Hepatic stellate cell (primary cell): ENCODE measurements around the gene SH3BP4.
"Not testable (repeated sequence)": the region's sequence is repeated elsewhere in the genome, so short reads cannot be mapped to it uniquely, and the experiment has no call there.

Source experiments
- DNase-seq: peaks from one replicate; pipeline ENCODE4 v3.0.0; 2011; ENCODE audit warnings: low spot score

Gene SH3BP4

DNA sequence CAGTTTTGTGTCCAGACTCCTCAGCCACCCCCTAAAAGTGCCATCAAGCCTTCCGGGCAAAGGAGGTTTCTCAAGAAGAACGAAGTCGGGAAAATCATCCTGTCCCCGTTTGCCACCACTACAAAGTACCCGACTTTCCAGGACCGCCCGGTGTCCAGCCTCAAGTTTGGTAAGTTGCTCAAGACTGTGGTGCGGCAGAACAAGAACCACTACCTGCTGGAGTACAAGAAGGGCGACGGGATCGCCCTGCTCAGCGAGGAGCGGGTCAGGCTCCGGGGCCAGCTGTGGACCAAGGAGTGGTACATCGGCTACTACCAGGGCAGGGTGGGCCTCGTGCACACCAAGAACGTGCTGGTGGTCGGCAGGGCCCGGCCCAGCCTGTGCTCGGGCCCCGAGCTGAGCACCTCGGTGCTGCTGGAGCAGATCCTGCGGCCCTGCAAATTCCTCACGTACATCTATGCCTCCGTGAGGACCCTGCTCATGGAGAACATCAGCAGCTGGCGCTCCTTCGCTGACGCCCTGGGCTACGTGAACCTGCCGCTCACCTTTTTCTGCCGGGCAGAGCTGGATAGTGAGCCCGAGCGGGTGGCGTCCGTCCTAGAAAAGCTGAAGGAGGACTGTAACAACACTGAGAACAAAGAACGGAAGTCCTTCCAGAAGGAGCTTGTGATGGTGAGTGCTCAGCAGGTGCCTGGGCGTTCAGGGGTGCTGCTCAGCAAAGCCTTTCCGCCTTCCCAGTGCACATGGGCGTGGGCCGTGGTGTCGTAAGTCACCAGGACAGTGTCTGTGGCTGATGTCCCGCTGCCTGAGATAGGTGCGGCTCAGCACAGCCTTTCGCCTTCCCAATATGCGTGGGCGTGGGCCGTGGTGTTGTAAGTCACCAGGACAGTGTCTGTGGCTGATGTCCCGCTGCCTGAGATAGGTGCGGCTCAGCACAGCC, 91.0 kb downstream of the SH3BP4 start:
- DNase-seq, result no peak

DNA sequence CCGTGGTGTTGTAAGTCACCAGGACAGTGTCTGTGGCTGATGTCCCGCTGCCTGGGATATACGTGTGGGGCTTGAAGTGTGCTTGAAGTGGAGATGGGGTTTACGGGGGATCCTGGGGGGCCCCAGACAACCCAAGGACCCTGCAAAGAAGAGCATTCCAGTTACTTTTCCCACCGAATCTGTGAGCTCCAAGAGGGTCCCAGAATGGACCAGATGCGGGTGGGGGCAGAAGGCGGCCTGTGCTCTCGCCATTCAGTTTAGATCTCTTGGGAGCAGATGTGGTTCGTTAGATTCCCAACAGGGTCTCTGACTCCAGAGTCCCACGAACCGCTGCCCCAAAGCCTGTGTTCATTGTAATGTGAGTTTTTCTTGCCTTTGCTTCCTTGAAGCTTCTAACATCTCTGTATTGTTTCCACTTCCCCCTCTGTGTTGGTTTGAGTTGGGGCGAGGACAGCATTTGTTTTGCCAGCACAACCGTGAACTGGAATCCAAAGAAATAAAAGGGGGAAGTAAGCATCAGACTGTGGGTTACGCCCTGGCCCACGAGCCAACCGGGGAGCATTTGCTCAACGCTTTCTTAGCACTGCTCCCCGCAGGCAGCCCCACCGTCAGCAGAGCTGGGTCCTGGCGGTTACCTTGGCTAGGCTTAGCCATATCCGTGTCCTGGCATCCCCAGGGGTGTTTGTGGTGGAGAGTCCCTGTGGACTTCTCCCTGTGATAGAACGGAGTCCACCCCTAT, 92.1 kb downstream of the SH3BP4 start:
- no peak for DNase-seq

DNA sequence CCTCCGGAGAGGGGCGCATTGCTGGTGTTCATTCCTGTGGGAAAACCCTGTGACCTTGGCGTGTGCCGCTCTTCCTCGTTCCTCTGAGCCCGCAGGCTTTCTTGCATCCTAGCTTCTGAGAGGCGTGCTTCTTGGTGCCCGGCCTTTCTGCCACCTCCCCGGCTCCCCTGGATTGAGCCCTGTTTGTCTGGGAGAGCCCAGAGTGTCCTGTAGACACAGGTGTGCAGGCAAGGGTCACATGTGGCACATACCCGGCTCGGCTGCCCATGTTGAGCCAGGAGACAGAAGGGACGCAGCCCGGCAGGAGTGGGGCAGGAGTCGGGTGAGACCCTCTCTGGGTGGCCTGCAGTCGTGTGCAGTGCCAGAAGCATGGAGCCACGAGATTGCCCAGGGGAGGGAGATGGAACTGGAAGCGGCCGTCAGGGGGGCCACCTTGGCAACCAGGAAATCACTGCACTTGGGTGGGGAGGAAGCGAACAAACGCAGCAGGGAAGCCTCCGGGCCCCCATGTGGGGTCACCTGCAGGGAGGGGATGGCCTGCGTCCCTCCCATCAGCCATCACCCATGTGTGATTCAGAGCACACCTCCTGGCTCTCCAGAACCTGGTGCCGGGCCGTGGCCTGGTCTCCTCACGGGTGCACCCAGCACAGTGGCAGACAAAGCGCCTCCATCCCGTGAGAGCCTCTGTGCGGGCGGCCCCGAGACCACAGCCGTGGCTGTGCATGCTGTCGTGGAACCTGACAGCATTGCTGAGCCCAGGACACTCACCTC, 92.9 kb downstream of the SH3BP4 start:
- DNase-seq, result no peak

DNA sequence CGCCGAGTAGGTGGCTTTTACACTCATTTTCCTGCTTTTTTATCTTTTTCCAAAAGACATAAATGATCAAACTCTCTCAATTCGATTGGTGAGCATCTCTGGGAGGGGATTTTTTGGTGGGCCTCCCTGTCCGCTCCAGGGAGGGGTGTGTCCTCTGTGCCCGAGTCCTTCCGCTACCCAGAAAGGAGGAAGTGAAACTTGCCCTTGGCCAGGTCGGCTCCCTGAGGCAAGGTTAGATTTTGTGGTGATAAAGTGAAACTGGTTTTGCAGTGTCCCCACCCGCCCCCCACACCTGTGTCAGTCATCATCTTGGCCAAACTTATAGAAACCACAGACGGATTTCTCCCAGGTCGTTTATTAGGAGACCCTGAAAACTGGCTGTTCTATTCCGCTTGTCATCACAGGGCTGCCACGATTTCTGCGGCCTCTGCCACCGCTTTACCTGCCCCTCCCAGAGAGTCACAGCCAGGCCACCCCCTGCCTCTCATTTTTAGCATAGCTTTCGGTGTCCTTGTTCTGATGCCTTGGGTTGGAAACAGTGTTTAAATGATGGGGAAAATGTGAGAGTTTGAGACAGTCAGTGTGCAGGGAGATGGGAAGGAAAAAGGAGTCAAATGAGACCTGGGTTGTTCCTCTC, 93.6 kb downstream of the SH3BP4 start:
- no peak for DNase-seq

DNA sequence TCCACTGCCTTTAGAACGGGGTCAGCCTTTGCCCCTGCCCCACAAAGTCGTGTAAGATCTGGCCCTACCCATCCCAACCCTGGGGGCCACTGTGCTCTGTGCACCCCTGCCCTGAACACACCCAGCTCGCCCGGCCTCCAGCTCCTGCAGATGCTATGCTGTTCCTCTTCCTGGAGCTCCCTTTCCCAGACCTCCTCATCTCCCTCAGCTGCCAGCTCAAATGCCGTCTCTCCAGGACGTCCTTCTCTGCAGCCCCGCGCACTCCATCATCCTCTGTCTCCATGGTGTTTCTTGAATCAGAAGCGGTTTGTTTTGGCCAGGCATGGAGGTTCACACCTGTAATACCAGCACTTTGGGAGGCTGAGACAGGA, 94.1 kb downstream of the SH3BP4 start:
- no peak for DNase-seq

DNA sequence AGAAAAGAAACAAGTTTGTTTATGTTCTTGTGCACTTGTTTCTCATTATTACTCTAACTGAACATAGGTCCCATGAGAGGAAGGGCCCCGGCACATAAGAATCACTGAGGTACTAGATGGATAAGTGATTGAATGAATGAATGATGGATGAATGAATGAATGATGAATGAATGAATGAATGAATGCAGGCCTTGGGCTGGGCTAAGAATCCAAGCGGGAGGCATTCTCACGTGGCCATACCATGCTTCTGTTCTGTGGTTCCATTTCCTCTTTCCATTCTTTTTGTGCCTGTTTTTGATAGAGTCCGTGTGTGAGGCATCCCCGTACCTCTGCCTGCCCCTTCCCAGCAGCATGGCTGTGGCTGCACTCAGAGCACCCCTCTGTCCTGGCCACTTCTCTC, 94.8 kb downstream of the SH3BP4 start:
- DNase-seq, result no peak

DNA sequence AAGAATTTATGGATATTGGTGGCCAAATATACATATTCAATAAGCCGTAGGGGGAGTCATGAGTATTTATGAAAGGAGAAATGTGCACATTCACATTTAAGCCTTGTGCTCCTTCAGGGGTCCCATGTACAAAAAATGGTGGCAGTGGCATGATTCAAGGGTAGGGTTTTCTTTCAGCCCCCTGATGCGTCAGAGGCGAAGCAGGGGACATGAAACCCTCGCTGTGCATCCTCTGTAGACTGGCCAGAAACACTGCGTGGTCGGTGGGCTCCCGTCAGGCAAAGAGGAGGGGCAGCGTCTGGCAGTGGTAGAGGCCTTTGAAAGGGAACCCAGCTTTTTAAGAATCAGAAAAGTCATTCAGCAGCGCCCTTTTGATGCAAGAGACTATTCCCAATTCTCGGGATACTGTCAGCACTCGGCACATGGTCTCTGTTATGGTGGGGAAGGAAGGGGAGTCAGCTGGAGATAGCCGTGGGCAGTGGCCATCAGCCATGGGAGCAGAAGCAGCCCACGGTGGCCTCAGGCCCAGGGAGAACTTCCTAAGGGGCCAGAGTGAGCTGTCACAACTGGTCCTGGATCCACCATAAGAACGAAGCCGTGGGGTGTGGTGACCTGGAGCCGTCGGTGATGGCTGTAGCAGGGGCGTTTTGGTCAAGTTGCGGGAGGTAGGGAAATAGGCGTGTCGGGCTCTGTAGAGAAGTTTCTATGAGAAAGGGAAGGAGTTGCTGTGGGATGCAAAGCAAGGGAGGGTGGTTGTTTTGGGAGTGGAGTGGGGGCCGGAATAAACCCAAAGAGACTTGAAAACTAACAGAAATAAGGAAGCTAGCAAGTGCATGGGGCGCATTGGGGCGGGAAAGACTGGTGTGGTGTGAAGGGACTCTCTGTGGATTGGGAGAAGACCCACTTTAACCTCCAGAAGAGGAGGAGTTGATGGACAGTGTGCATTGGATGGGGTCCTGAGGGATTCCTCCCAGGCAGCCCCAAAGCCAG, 95.6 kb downstream of the SH3BP4 start:
- DNase-seq, result no peak

DNA sequence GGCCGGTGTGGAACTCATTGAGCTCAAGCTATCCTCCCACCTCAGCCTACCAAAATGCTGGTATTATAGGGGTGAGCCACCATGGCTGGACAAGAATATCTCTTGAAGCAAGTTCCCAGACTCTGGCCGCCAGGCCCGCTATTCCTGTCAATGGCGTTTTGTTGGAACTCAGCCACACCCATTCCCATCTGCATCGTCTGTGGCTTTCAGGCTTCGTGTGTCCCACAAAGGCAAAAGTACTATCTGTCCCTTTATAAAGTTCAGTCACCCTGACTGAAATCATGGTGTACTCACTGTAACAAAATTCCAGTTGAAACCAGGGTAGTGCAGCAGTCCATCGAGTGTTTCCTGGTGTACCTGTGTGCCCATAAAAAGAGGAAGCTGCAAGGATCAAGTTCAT, 96.7 kb downstream of the SH3BP4 start:
- DNase-seq, result no peak

DNA sequence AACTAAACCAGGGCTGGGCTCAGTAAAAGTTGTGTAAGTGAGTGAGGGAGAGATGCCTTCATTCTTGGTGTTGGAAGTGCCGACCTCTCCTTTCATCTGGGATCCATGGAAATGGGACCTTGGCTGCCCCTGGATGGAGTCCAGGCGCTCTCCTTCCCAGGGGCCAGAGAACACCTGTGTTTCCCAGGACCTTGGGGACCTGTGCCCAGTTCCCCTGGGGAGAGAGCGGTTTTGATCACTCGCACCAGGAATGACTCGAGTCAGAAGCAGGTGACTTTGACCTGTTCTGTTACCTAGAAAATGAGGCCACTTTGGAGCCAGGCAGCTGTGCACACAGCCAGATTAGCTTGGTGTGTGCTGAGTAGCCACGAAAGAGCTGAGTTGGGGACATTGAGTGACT, 97.3 kb downstream of the SH3BP4 start:
- DNase-seq, result no peak

DNA sequence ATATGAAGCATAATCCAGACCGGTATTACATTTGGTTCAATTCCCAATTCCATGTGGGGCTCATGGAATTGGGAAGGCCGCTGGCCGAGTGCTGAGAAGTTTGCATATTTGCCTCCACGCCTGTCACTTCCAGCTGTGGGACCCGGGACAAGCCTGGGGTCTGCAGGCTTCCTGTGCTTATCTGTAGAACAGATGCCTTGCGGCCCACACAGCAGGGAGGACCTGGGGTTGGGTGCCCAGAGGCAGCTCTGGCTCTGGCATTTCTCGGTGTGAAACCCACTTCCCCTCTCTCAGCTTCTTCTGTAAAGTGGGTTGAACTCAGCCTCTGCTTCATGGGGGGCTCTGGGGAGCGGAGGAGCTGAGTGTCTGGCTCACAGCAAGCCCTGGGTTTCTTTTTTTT, 97.9 kb downstream of the SH3BP4 start:
- DNase-seq, result no peak

DNA sequence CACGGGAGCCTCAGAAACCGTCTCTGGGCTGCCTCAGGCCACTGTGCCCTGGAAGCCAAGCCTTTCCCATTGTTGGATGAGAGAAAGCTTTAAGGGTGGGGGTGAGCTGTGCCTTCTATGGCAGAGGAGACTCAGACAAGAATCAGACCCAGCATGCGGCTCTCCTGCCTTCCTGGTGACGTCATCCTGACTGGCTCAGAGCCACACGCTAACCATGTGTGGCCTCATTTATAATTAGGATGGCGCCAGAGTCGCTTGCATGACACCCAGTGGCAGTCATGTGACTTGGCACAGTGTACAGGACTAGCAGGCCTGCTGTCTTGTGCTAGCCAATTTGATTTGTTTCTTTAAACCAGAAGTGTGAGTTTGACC, 99.1 kb downstream of the SH3BP4 start:
- DNase-seq, result peak; percentile 92

DNA sequence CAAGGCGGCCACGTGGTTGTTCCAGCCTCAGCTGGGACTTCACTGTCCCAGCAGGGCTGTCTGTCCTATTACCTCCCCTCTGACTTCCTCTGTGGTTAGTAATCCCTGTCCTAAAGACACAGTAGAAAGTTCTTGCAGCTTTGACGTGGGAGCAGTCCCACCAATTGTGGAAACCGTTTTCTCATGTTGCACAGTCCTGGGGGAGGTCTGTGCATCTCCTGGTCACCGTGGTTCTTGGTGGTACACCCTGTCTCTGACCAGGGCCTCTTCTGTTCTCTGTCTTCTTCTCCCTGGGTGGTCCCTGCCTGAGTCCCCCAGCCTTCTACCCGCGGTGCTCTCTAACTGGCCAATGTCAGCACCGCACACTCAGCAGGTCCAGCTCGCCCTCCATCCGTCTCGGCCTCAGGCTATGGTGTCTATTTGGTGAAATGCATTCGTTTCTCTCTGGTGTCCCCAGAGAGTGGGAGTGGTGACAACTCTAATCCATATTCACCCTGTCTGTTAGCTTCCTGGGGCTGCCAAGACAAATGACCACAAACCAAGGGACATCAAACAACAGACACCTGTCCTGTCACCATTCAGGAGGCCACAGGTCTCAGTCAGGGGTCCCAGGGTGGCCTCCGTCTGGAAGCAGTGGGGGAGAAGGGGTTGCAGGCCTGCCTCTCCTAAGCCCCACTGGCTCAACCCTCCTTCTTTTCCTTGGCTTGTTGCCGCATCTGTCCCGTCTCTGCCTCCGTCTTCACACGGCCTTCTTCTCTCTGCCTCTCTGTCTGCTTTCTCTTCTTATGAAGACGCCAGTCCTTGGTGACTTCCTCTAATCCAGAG, 99.8 kb downstream of the SH3BP4 start:
- peak; percentile 65 for DNase-seq

DNA sequence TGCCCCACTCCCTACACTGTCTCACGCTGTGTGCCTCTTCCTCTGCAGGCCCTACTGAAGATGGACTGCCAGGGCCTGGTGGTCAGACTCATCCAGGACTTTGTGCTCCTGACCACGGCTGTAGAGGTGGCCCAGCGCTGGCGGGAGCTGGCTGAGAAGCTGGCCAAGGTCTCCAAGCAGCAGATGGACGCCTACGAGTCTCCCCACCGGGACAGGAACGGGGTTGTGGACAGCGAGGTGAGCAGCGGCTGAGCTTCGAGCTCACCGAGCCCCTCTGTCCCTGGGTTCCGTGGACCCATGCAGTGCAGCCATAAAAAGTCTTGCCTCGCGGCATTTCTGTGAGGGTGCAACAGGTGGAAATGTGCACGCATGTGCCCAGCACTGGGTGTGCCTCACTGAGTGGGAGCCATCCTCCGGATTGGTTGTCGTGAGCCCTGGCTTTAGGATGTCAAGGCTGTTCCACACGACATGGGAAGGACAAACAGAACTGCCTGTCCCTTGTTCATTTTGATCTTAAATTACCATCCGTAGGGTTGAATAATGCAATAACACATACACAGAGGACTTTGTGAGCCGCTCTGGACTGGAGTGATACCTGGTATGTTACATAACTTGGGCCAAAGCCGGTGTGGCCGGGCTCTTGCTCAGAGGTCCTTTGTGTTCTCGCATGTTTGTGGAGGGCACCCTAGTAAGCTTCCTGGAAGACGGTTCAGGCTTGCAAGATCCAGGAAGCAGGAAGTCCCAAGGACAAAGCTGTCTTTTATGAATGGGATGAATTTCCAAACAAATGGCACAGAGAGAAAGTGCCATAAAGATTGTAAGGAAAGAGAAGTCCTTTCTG, 100.9 kb downstream of the SH3BP4 start:
- DNase-seq, result no peak

DNA sequence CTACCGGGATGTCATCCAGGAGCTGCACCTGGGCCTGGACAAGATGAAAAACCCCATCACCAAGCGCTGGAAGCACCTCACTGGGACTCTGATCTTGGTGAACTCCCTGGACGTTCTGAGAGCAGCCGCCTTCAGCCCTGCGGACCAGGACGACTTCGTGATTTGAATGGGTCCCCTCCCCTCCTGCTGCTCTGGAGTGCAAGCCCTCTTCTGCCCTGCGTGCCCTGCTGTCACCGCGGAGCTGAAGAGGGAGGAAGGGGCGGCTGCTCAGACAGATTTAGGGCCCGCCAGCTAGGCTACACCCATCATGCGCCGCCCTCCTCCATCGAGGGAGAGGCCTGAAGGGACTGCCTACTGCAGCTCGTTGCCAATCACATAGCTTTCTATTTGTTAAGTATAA, 101.8 kb downstream of the SH3BP4 start:
- DNase-seq, result no peak

DNA sequence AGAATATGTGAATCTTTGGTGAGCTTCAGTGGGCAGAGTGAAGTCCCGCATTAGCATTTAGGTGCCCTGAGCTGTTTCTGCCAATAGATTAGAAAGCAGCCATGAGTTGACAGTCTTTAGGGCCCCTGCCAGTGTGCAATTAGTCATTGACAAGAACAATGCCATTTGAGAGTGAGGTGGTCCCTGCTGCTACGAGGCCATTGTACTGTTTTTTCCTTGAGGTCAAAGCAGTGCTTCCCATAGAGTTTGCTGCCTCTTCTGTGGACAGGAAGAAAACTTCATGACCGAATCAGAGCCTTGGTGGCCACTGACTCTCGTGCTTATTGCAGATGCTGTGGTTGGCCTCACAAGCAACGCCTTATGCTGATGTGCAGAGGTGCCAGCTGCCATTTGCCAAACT, 102.7 kb downstream of the SH3BP4 start:
- no peak for DNase-seq

DNA sequence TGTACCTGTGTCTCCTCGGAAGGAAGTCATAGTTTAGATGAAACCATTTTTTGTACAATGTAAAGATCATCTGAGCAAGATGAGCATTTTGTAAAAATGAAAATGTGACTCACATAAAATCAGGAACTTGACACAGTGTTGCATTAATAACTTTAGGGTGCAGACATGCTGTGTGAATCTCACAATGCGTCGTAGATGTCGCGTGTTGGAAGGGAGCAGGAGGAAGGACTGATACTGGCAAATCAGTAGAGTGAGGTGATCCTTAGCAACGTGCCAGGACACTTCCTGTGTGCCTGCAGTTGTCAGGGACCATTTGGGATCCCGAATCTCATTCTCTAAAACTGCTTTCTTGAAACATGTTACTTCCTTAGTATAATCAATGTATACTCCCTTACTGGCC, 103.1 kb downstream of the SH3BP4 start:
- DNase-seq, result no peak

DNA sequence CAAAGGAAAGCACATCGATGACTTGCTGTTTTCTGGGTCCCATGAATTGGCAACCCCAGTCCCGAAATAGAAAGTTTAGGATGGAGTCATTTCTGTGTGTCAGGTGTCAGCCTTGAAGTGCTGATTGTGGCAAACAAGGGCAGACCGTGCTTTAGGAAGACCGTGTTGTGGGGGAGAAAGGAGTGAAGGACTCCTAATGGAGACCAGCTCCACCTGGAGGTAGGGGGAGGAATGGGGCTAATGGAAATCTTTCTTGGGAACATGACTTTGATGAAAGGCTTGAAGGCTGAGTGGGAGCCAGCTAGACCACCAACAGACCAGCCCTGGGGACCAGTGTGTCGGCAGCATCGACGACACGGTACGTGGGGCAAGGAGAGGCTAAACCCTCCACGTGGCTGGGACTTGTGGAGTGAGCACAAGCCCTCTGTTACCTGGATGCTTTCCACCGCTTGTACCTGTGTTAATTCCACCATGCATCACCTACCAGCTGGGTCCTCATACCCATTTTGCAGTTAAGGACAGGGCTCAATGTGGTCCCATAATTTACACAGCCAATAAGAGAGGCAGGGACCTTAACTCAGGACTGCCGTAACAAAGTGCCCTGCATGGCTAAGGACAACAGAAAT, 104.2 kb downstream of the SH3BP4 start:
- peak; percentile 38 for DNase-seq

DNA sequence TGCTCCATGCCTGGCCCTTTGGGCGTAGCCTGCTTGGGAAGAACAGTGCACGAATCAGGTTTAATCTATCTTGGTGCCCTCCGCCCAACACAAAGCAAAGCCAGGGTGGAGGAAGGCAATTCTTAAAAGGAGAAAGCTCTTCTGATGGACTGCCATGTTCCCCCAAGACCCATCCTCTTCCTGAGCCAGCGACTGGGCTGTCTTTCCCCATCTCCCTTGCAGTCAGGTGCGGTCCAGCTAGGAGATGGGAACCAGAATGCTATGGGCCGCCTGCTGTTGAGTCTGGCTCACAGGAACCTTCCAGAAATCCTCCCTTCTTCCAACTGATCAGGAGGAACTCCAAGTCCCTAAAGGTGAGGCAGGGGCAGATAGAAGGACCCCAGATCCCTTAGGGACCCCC, 105.0 kb downstream of the SH3BP4 start:
- no peak for DNase-seq

DNA sequence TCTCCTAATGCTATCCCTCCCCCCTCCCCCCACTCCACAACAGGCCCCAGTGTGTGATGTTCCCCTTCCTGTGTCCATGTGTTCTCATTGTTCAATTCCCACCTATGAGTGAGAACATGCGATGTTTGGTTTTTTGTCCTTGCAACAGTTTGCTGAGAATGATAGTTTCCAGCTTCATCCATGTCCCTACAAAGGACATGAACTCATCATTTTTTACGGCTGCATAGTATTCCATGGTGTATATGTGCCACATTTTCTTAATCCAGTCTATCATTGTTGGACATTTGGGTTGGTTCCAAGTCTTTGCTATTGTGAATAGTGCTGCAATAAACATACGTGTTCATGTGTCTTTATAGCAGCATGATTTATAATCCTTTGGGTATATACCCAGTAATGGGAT, 105.8 kb downstream of the SH3BP4 start:
- DNase-seq, result not testable (repeated sequence)
